ENCODE results near the gene TNRC6C. TPM values are rescaled to one million over a fixed set of nuclear protein-coding genes. Genes with fewer than 3 reads are reported as not detected.
A peak's percentile ranks its signal among the peaks of the same experiment; 100 is the strongest.

TNRC6C gene
- polyA plus RNA-seq, 3 donors, result 0.38 to 0.80 (median 0.46) TPM

DNA sequence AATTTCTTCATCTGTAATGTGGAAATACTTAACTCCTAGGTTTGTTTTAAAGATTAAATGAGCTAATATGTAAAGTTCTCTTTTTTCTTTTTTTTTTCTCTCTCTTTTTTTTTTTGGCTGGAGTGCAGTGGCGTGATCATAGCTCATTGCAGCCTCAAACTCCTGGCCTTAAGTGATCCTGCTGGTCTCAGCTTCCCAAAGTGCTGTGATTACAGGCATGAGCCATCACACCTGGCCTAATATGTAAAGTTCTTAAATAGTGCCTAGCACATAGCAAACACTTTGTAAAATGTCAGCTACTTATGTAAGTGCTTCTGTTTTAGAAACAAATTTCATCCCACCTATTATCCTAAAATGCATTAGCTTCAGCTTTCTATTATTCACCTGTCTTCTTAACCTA lies 130.0 kb downstream of the TNRC6C start:
- no peaks in the 10 kb centered on the region for H4K20me1 ChIP-seq (ENCODE audit: insufficient read depth, low read length)
- TF ChIP-seq, protein P1, sequence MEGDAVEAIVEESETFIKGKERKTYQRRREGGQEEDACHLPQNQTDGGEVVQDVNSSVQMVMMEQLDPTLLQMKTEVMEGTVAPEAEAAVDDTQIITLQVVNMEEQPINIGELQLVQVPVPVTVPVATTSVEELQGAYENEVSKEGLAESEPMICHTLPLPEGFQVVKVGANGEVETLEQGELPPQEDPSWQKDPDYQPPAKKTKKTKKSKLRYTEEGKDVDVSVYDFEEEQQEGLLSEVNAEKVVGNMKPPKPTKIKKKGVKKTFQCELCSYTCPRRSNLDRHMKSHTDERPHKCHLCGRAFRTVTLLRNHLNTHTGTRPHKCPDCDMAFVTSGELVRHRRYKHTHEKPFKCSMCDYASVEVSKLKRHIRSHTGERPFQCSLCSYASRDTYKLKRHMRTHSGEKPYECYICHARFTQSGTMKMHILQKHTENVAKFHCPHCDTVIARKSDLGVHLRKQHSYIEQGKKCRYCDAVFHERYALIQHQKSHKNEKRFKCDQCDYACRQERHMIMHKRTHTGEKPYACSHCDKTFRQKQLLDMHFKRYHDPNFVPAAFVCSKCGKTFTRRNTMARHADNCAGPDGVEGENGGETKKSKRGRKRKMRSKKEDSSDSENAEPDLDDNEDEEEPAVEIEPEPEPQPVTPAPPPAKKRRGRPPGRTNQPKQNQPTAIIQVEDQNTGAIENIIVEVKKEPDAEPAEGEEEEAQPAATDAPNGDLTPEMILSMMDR (IDR thresholded peaks at IDR 0.05), result no peak
- H3K27me3 Mint-ChIP-seq (ENCODE audit: low read depth in 3 of 3), result peaks cover 0 to 1% (median 0%) of the 10 kb centered on the region in 3 donors
- no peak overlapping the region for H3K4me2 ChIP-seq (replicated peaks; ENCODE audit: extremely low read depth, low read length, poor library complexity, severe bottlenecking)
- H3K9me3 Mint-ChIP-seq, result peaks cover 0 to 2% (median 0%) of the 10 kb centered on the region in 7 donors
- H3K36me3 ChIP-seq (replicated peaks in 1 of 2; ENCODE audit: control insufficient read depth in 1 of 2, insufficient read depth in 2 of 2, low read length in 2 of 2), result peaks cover 39 to 83% of the 10 kb centered on the region in 2 donors
- no peak overlapping the region for H3K4me3 Mint-ChIP-seq
- WGBS (ENCODE audit: insufficient coverage), result no CpG with 5 or more reads among the region's 1 CpG
- H3K4me3 ChIP-seq (replicated peaks in 1 of 3; ENCODE audit: low read depth in 2 of 3, low read length in 3 of 3), result no peak overlapping the region
- no peak overlapping the region for H2AFZ ChIP-seq (ENCODE audit: insufficient read depth, low read depth, low read length, poor library complexity, severe bottlenecking)
- peaks cover 51 to 73% of the 10 kb centered on the region in 2 donors for H3K36me3 Mint-ChIP-seq
- no peak overlapping the region for H3K27ac ChIP-seq (ENCODE audit: low read depth in 1 of 2, low read length in 2 of 2)
- no peak for DNase-seq
- H3K9ac ChIP-seq (ENCODE audit: insufficient read depth, low read length, poor library complexity, severe bottlenecking), result no peak overlapping the region
- H3K27ac Mint-ChIP-seq, result peak overlapping the region in 2 of 7 donors; percentile 2 to 79
- H3K9me3 ChIP-seq (replicated peaks in 1 of 2; ENCODE audit: control insufficient read depth in 1 of 2, insufficient read depth in 1 of 2, low read length in 2 of 2), result no peaks in the 10 kb centered on the region
- H3K4me1 Mint-ChIP-seq, result peaks cover 11% of the 10 kb centered on the region
- intact Hi-C loops (cut with micrococcal nuclease), result no loop called here
- no peaks in the 10 kb centered on the region for H3K79me2 ChIP-seq (ENCODE audit: insufficient read depth, low read length)
- no peaks in the 10 kb centered on the region for H3K27me3 ChIP-seq (ENCODE audit: control insufficient read depth in 2 of 2, insufficient read depth in 2 of 2, low read length in 2 of 2)
- H3K4me1 ChIP-seq (ENCODE audit: control insufficient read depth in 1 of 2, insufficient read depth in 2 of 2, low read length in 2 of 2), result peaks cover 9 to 10% of the 10 kb centered on the region in 2 donors

DNA sequence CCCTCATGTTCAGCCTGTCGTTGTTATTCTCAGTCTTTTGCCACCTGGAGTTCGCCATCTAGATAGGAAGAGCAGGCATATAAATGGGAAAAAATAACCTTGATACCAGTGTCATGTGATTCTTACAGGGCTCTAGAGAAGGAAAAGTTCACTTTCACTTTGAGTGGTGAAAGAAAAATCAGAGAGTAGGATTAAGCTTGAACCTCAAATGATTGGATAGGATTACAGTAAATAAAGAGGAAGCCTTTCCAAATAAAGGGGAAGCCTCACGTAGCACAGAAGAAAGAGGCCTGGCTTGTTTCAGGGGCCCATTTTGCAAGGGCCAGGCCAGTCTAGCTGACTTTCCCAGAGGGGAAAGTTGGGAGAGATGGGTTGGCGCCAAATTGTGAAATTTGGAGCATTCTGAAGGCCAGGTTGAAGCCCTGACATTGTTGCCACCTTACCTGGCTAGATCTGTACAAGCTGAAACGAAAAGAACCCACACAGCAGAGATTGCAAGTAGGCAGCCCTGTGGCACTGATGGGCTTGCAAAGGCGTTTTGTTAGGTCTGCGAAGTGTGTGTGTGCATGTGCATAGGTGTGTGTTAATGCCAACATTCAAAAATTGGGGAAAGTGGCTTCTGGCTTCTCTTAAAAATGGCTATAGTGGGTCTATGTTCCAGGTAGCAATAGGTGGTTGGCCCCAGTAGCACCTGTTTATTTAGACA lies 131.2 kb downstream of the TNRC6C start:
- H3K36me3 ChIP-seq (replicated peaks in 1 of 2; ENCODE audit: control insufficient read depth in 1 of 2, insufficient read depth in 2 of 2, low read length in 2 of 2), result peaks cover 45 to 85% of the 10 kb centered on the region in 2 donors
- H2AFZ ChIP-seq (ENCODE audit: insufficient read depth, low read depth, low read length, poor library complexity, severe bottlenecking), result peak overlapping the region; percentile 66
- H3K4me3 ChIP-seq (replicated peaks in 1 of 3; ENCODE audit: low read depth in 2 of 3, low read length in 3 of 3), result peak overlapping the region in 1 of 3 experiments; percentile 37
- intact Hi-C loops (cut with micrococcal nuclease), result no loop called here
- 57% methylated on average over 7 of the region's 7 CpGs for WGBS (ENCODE audit: insufficient coverage)
- peaks cover 60 to 76% of the 10 kb centered on the region in 2 donors for H3K36me3 Mint-ChIP-seq
- peak overlapping the region; percentile 25 to 75 for H3K4me3 Mint-ChIP-seq
- peaks cover 11% of the 10 kb centered on the region for H3K4me1 Mint-ChIP-seq
- peak overlapping the region; percentile 41 to 88 (median 81) for H3K27ac Mint-ChIP-seq
- H3K9me3 ChIP-seq (replicated peaks in 1 of 2; ENCODE audit: control insufficient read depth in 1 of 2, insufficient read depth in 1 of 2, low read length in 2 of 2), result no peaks in the 10 kb centered on the region
- H3K27me3 ChIP-seq (ENCODE audit: control insufficient read depth in 2 of 2, insufficient read depth in 2 of 2, low read length in 2 of 2), result no peaks in the 10 kb centered on the region
- H3K79me2 ChIP-seq (ENCODE audit: insufficient read depth, low read length), result no peaks in the 10 kb centered on the region
- H3K9me3 Mint-ChIP-seq, result peaks cover 0 to 2% (median 0%) of the 10 kb centered on the region in 7 donors
- H3K9ac ChIP-seq (ENCODE audit: insufficient read depth, low read length, poor library complexity, severe bottlenecking), result no peak overlapping the region
- peaks cover 0 to 2% (median under 1%) of the 10 kb centered on the region in 3 donors for H3K27me3 Mint-ChIP-seq (ENCODE audit: low read depth in 3 of 3)
- peak; percentile 30 to 41 (median 38) for DNase-seq
- peak overlapping the region in 1 of 2 donors; percentile 67 for H3K27ac ChIP-seq (ENCODE audit: low read depth in 1 of 2, low read length in 2 of 2)
- TF ChIP-seq, protein P1 (IDR thresholded peaks at IDR 0.05), result no peak
- H3K4me1 ChIP-seq (ENCODE audit: control insufficient read depth in 1 of 2, insufficient read depth in 2 of 2, low read length in 2 of 2), result peaks cover 9 to 10% of the 10 kb centered on the region in 2 donors
- H4K20me1 ChIP-seq (ENCODE audit: insufficient read depth, low read length), result no peaks in the 10 kb centered on the region
- H3K4me2 ChIP-seq (replicated peaks; ENCODE audit: extremely low read depth, low read length, poor library complexity, severe bottlenecking), result peak overlapping the region; percentile 36

All from CD14-positive monocyte (primary cell).